Measurements from ENCODE around the gene ALMS1. TPM values are rescaled to one million over a fixed set of nuclear protein-coding genes. Genes with fewer than 3 reads are reported as not detected.

ALMS1 gene, protein sequence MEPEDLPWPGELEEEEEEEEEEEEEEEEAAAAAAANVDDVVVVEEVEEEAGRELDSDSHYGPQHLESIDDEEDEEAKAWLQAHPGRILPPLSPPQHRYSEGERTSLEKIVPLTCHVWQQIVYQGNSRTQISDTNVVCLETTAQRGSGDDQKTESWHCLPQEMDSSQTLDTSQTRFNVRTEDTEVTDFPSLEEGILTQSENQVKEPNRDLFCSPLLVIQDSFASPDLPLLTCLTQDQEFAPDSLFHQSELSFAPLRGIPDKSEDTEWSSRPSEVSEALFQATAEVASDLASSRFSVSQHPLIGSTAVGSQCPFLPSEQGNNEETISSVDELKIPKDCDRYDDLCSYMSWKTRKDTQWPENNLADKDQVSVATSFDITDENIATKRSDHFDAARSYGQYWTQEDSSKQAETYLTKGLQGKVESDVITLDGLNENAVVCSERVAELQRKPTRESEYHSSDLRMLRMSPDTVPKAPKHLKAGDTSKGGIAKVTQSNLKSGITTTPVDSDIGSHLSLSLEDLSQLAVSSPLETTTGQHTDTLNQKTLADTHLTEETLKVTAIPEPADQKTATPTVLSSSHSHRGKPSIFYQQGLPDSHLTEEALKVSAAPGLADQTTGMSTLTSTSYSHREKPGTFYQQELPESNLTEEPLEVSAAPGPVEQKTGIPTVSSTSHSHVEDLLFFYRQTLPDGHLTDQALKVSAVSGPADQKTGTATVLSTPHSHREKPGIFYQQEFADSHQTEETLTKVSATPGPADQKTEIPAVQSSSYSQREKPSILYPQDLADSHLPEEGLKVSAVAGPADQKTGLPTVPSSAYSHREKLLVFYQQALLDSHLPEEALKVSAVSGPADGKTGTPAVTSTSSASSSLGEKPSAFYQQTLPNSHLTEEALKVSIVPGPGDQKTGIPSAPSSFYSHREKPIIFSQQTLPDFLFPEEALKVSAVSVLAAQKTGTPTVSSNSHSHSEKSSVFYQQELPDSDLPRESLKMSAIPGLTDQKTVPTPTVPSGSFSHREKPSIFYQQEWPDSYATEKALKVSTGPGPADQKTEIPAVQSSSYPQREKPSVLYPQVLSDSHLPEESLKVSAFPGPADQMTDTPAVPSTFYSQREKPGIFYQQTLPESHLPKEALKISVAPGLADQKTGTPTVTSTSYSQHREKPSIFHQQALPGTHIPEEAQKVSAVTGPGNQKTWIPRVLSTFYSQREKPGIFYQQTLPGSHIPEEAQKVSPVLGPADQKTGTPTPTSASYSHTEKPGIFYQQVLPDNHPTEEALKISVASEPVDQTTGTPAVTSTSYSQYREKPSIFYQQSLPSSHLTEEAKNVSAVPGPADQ (N-terminal part only)
- 15.9 and 17.3 TPM in 2 replicates for total RNA-seq

DNA sequence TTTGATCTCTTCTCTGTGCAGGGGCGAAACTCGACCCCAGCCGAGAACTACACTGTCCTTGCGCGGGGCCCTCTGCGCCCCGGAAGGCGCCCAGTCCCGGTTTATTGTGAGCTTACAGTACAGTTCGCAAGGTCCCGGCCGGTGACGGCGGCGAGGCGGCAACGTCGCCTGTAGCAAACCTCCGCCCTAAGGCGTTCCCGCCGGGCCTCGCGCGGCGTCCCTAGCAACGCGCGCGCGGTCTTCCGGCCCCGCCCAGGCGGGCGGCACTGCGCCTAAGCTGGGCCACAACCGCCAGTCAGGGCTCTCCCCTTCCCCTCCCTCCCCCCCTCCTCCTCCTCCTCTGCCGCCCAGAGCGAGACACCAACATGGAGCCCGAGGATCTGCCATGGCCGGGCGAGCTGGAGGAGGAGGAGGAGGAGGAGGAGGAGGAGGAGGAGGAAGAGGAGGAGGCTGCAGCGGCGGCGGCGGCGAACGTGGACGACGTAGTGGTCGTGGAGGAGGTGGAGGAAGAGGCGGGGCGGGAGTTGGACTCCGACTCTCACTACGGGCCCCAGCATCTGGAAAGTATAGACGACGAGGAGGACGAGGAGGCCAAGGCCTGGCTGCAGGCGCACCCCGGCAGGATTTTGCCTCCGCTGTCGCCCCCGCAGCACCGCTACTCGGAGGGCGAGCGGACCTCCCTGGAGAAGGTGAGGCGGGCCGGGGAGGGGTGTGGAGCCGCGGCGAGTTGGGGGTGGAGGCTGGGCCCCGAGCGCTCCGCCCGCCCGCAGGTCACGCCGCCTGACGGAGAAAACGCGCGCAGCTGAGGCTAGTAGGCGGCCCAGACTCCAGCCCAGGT lies at the start of gene ALMS1:
Gene ALMS1, plus strand, starts transcription at position 333 of the 838 bp plus-strand sequence. Its CDS starts 33 bp downstream, at position 366.

DNA sequence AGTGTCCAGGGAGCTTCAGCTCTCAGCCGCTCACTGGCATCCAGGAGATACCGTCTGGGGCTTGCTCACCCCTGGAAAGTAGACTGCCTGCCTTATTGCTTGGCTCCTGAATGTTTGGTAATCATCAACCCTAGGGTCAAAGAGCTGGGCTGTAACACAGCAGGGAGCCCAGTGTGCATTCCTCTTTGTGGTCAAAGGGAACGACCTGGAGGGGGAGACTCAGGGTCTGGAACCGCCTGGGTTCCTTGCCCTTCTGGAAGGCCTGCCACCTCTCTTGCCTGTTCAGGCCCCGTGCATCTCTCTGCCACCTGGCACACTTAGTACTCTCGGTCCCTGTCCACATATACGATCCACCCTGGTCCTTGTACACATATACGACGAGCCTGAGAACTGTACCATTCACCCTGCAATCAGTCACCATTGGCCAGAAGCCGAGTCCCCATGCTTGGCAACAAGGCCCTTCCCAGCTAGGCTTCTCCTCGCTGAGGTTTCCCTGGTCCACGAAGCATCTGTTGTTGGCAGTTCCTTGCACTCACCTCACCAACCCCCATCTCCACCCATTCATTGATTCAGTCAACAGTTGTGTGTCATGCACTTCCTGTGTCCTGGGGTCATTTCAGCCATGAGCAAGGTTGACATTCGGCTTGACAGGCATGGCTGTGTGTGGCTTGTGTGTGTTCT lies 256.8 kb downstream of the ALMS1 start, which contains the start of gene NAT8:
Gene NAT8, minus strand, starts transcription at position 85 of the 681 bp plus-strand sequence. CDS start 794 bp downstream, outside the sequence.

Other genes starting within 250 kb of the ALMS1 start
- gene NOTO, start 183.3 kb upstream of the ALMS1 start, total RNA-seq = not detected in 2 replicates
- gene SMYD5, start 171.6 kb upstream of the ALMS1 start, total RNA-seq = 19.4 and 22.2 TPM in 2 replicates
- 16.0 and 29.3 TPM in 2 replicates for gene PRADC1, start 152.6 kb upstream of the ALMS1 start, total RNA-seq
- 352 and 393 TPM in 2 replicates for gene CCT7, start 151.5 kb upstream of the ALMS1 start, total RNA-seq
- 0.33 and 0.96 TPM in 2 replicates for gene FBXO41, start 101.4 kb upstream of the ALMS1 start, total RNA-seq
- gene EGR4, start 92.3 kb upstream of the ALMS1 start, total RNA-seq = not detected in 2 replicates

All from vein endothelial cell (primary cell).